Measurements from ENCODE around the gene AGR3.

AGR3 gene

GRCh38 chr7:16838386-16838785 is 43.4 kb downstream of the AGR3 start:
- FAIRE-seq, result no peak
- no peak for DNase-seq (ENCODE audit: low spot score)

GRCh38 chr7:16836481-16836880 is 45.3 kb downstream of the AGR3 start:
- DNase-seq (ENCODE audit: low spot score) (no peak), FAIRE-seq (no peak)

DNA sequence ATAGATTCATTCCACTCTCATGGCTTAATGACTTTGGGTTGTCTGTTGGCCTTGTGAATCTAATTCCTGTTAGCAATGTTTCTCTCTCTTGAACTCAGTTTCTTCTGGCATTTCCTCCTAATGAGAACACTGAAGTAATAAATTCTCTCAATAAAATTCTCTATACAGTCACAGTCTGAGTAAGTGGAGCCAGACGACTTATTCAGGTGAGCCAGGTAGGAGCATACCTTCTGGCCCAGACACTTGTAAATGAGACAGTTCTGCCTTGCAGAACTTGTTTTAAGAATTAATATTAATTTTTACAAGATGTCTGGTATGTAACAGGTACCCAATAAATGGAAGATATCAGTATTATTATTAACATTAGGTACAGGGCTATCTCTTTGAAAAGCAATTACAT is 48.4 kb downstream of the AGR3 start:
- FAIRE-seq, result no peak
- no peak for DNase-seq (ENCODE audit: low spot score)

DNA sequence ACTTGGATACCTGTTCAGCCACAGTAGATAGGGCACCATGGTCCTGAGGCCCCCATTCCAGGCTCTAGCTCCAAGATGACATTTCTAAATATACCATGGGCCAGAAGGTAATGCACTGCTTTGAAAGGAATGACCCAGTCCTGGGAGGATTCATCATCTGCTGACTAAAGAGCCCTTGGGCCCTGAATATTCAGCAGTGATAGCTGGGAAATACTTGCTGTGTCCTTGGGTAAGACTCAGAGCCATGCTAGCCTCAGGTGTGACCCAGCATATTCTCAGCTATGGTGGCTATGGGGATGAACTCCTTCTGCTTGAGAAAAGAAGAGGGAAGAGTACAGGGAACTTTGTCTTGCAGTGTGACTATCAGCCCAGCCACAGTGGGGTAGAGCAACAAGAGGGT is 55.7 kb downstream of the AGR3 start:
- DNase-seq (ENCODE audit: low spot score), result no peak
- FAIRE-seq, result no peak

- FAIRE-seq (no peak), DNase-seq (ENCODE audit: low spot score) (no peak)
Measured at GRCh38 chr7:16822029-16822428, 59.8 kb downstream of the AGR3 start.

GRCh38 chr7:16818732-16819131 is 63.1 kb downstream of the AGR3 start:
- no peak for FAIRE-seq

GRCh38 chr7:16817536-16817935 is 64.2 kb downstream of the AGR3 start:
- DNase-seq (ENCODE audit: low spot score) (no peak), FAIRE-seq (no peak)

More at GRCh38 chr7:16818732-16819131, 63.1 kb downstream of the AGR3 start:
- no peak for DNase-seq (ENCODE audit: low spot score)

GRCh38 chr7:16816824-16817223 is 65.0 kb downstream of the AGR3 start:
- DNase-seq (ENCODE audit: low spot score), result no peak
- no peak for FAIRE-seq

GRCh38 chr7:16815001-16815400 is 66.8 kb downstream of the AGR3 start:
- no peak for FAIRE-seq
- no peak for DNase-seq (ENCODE audit: low spot score)

DNA sequence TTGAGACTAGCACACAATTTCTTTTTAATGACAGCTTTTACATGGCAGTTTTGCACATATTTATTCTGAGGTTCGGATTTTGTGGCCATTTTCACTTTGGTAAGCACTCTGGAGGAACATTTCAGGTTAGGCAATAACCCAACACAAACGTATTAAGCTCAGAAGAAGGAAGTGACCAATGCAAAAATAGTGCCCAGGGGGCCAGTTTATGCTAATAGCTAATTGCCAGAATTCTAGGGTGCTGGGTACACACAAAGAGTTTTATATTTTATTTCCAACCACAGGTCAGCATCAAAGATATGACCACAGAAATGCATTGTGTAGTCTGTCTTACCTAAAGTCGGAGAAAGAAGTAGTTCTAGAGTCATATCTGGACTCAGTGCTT is 68.6 kb downstream of the AGR3 start:
- no peak for DNase-seq (ENCODE audit: low spot score)
- FAIRE-seq, result no peak

DNA sequence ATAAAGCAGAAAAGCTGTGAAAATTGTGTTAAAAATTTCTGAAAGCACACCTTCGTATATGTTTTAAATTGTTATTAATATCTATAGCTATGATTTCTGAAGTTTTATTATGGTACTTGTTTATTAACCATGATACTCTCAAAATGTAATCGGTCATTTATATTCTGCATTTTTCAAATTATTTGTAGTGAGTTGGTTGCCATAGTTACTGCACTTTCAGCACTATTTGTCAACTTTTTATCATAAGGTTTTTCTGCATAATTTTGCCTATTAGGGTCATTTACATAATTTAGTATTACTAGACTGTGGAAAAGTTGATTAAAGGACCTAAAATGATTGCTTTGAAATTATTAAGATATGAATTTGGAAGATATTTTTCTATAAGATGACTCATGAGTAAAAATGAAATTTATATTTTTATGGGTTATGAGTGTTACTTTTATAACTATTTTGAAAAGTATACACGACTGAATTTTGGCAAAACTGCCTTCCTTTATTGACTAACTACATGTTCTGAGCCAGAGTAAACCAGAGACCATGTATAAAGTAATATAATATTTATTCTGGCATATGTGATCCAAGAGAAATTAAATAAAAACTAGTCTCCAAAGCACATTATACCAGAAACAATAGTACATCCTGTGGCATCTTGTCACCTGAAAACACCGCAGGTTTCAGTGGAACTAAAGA is 69.1 kb downstream of the AGR3 start:
- FAIRE-seq, result no peak
- no peak for DNase-seq (ENCODE audit: low spot score)

- DNase-seq (ENCODE audit: low spot score) (peak; percentile 32), FAIRE-seq (peak; percentile 27)
Measured at GRCh38 chr7:16811551-16811950, 70.2 kb downstream of the AGR3 start.

DNA sequence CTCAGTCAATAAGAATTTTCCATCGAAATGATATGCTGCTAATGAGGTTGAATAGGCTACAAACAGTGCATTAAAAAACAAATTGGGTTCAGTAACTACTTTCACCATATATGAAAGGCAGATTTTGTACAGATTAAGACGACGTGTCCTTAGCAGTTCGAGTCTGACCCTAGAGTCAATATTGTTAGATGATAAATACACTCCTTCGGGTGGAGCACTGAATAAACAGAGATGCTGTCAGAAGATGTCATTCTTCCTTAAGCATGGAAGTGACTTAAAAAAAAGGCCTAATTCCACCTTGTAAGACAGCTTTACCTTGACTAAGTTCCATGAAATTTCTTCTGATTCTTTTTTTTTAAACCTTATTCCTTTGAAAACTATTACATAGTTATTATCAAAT is 71.2 kb downstream of the AGR3 start:
- DNase-seq (ENCODE audit: low spot score) (no peak), FAIRE-seq (no peak)

DNA sequence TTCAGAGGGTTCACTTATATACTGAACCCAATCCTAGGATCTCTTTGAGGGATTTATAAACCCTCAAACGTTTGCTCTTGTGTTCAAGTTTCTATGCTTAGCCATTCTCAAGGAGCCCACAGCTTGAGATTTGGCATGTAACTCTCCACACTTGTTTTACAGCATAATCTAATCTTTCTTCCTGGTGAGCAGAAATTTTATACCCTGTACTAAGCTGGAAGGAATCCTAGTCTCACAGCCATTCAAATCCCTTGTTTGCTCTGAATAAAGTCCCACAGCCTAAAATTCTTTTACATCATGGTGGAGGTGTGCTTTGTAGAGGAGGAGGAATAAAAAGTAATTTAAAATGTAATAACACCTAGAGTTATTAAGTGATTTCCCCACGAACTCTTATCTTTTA is 71.7 kb downstream of the AGR3 start:
- no peak for DNase-seq (ENCODE audit: low spot score)
- FAIRE-seq, result no peak
